Neural cell (in vitro differentiated cells): ENCODE data around the gene MAGI2. TPM values are rescaled to one million over a fixed set of nuclear protein-coding genes. Genes with fewer than 3 reads are reported as not detected.

Experiments
- H2AFZ ChIP-seq: fragments of 200-600, 300-800 bp; sonication (generic), shearing (Covaris generic); 2 replicates; pipeline ENCODE4 v1.6.0; 2014; ENCODE audit warnings: low read depth, mild to moderate bottlenecking, antibody characterized with exemption, low read length, moderate library complexity
- H3F3A ChIP-seq: fragments of 200-600 bp; shearing (Covaris generic); 2 replicates; pipeline ENCODE4 v1.6.1; 2016; ENCODE audit warnings: mild to moderate bottlenecking, moderate library complexity, mixed read lengths, antibody characterized with exemption, low read length; ENCODE audit not compliant: insufficient read depth, poor library complexity, severe bottlenecking
- H3K27ac ChIP-seq: fragments of 200-600, 300-800 bp; sonication (generic), shearing (Covaris generic); 2 replicates; pipeline ENCODE4 v1.5.1; 2014; ENCODE audit warnings: mild to moderate bottlenecking, low read length, moderate library complexity
- H3K27me3 ChIP-seq: fragments of 300-800, 200-600 bp; sonication (generic), shearing (Covaris generic); 2 replicates; pipeline ENCODE4 v1.6.0; 2014; ENCODE audit warnings: mild to moderate bottlenecking, low read depth, low read length, moderate library complexity; ENCODE audit not compliant: insufficient read depth
- H3K36me3 ChIP-seq: fragments of 300-800, 200-600 bp; sonication (generic), shearing (Covaris generic); 2 replicates; pipeline ENCODE4 v1.5.1; 2014; ENCODE audit warnings: mild to moderate bottlenecking, antibody characterized with exemption, low read length, moderate library complexity; ENCODE audit not compliant: insufficient read depth
- H3K4me2 ChIP-seq: fragments of 300-800, 200-600 bp; sonication (generic), shearing (Covaris generic); 2 replicates; pipeline ENCODE4 v1.6.0; 2014; ENCODE audit warnings: mild to moderate bottlenecking, low read length
- H3K4me3 ChIP-seq: fragments of 300-800, 200-600 bp; sonication (generic), shearing (Covaris generic); 2 replicates; pipeline ENCODE4 v1.5.1; 2014; ENCODE audit warnings: mild to moderate bottlenecking, low read length, moderate library complexity
- H3K79me2 ChIP-seq: fragments of 200-600 bp; shearing (Covaris generic); replicated peaks from 2 replicates; pipeline ENCODE4 v1.6.0; 2014; ENCODE audit warnings: mild to moderate bottlenecking, low read length, moderate library complexity; ENCODE audit not compliant: insufficient read depth
- H3K9ac ChIP-seq: fragments of 300-800, 200-600 bp; sonication (generic), shearing (Covaris generic); 2 replicates; pipeline ENCODE4 v1.6.1; 2016; ENCODE audit warnings: mild to moderate bottlenecking, low read length, mixed read lengths
- H3K9me2 ChIP-seq: fragments of 200-600 bp; shearing (Covaris generic); 2 replicates; pipeline ENCODE4 v1.6.1; 2016; ENCODE audit warnings: mild to moderate bottlenecking, low read length, mixed read lengths; ENCODE audit not compliant: insufficient read depth
- H3K9me3 ChIP-seq: fragments of 200-600, 300-800 bp; sonication (generic), shearing (Covaris generic); 2 replicates; pipeline ENCODE4 v1.6.1; 2016; ENCODE audit warnings: mild to moderate bottlenecking, mixed run types, low read length, moderate library complexity, mixed read lengths
- H4K20me1 ChIP-seq: fragments of 200-600 bp; shearing (Covaris generic); 2 replicates; pipeline ENCODE4 v1.6.1; 2016; ENCODE audit warnings: mild to moderate bottlenecking, mixed run types; ENCODE audit not compliant: insufficient read depth
- CTCF ChIP-seq: fragments of 450-650 bp; IDR thresholded peaks from 2 replicates; pipeline ENCODE4 v1.5.1; 2014; ENCODE audit warnings: antibody characterized with exemption, mild to moderate bottlenecking, moderate library complexity; ENCODE audit not compliant: poor library complexity, severe bottlenecking
- EP300 ChIP-seq: fragments of 450-650 bp; conservative IDR thresholded peaks from 2 replicates; pipeline ENCODE4 v1.6.1; 2014; ENCODE audit warnings: antibody characterized with exemption, mild to moderate bottlenecking, moderate library complexity; ENCODE audit not compliant: poor library complexity, severe bottlenecking
- EZH2 ChIP-seq: fragments of 200-600, 300-800 bp; shearing (Covaris generic), sonication (generic); IDR thresholded peaks from 2 replicates; pipeline ENCODE4 v1.6.1; 2014; ENCODE audit warnings: antibody characterized with exemption, low read length, borderline replicate concordance, mild to moderate bottlenecking; ENCODE audit not compliant: insufficient read depth, poor library complexity, severe bottlenecking
- MXI1 ChIP-seq: fragments of 450-650 bp; conservative IDR thresholded peaks from 2 replicates; pipeline ENCODE4 v1.6.1; 2014; ENCODE audit warnings: antibody characterized with exemption, mild to moderate bottlenecking; ENCODE audit not compliant: poor library complexity, severe bottlenecking
- POLR2AphosphoS5 ChIP-seq: IDR thresholded peaks from 2 replicates; pipeline ENCODE4 v1.6.1; 2012
- RAD21 ChIP-seq: fragments of 450-650 bp; conservative IDR thresholded peaks from 2 replicates; pipeline ENCODE4 v1.6.1; 2014; ENCODE audit warnings: antibody characterized with exemption, mild to moderate bottlenecking, moderate library complexity
- REST ChIP-seq: IDR thresholded peaks from 2 replicates; pipeline ENCODE4 v1.6.1; 2012; ENCODE audit warnings: borderline replicate concordance
- SMC3 ChIP-seq: fragments of 450-650 bp; conservative IDR thresholded peaks from 2 replicates; pipeline ENCODE4 v1.6.1; 2014; ENCODE audit warnings: antibody characterized with exemption, mild to moderate bottlenecking, moderate library complexity; ENCODE audit not compliant: poor library complexity
- TAF1 ChIP-seq: IDR thresholded peaks from 2 replicates; pipeline ENCODE4 v1.6.1; 2012; ENCODE audit warnings: low read depth
- polyA plus RNA-seq: library from polyadenylated mRNA; depleted of rRNA; stranded (reverse); fragments of >200 nt; gene quantifications from 2 replicates; pipeline ENCODE4 v1.2.3, GENCODE V29; 2014

MAGI2 gene
- polyA plus RNA-seq, 1 donor from 2014 or later = 19.3 TPM

GRCh38 chr7:78794101-78794500 is 659.4 kb downstream of the MAGI2 start:
- H3F3A ChIP-seq = no peaks in the 10 kb centered on the region
- no peak overlapping the region for H2AFZ ChIP-seq
- no peak overlapping the region for H3K27ac ChIP-seq
- peak overlapping the region; percentile 24 for H3K4me3 ChIP-seq
- H3K9ac ChIP-seq = no peak overlapping the region
- no peaks in the 10 kb centered on the region for H3K36me3 ChIP-seq
- H4K20me1 ChIP-seq = no peaks in the 10 kb centered on the region
- H3K9me3 ChIP-seq = peaks cover 6% of the 10 kb centered on the region
- H3K27me3 ChIP-seq = no peaks in the 10 kb centered on the region
- TF ChIP-seq MXI1 = no peak
- TF ChIP-seq TAF1 = no peak
- no peak for TF ChIP-seq EP300
- no peak for TF ChIP-seq EZH2
- no peak for TF ChIP-seq POLR2AphosphoS5
- TF ChIP-seq SMC3 = no peak
- TF ChIP-seq RAD21 = no peak
- no peak for TF ChIP-seq CTCF
- no peak for TF ChIP-seq REST
- no peak overlapping the region for H3K4me2 ChIP-seq
- H3K9me2 ChIP-seq = no peaks in the 10 kb centered on the region
- no peaks in the 10 kb centered on the region for H3K79me2 ChIP-seq

GRCh38 chr7:78792624-78793023 is 660.8 kb downstream of the MAGI2 start:
- Histone ChIP-seq H3K9ac (no peak overlapping the region), H3K79me2 (no peaks in the 10 kb centered on the region), H3K4me2 (no peak overlapping the region), H3K27me3 (no peaks in the 10 kb centered on the region), H3K36me3 (no peaks in the 10 kb centered on the region), H3K27ac (no peak overlapping the region), H2AFZ (no peak overlapping the region), H3K4me3 (no peak overlapping the region), H3F3A (no peaks in the 10 kb centered on the region), H4K20me1 (no peaks in the 10 kb centered on the region), H3K9me3 (peaks cover 6% of the 10 kb centered on the region), H3K9me2 (no peaks in the 10 kb centered on the region)
- no peak for TF ChIP-seq RAD21
- TF ChIP-seq REST = no peak
- TF ChIP-seq POLR2AphosphoS5 = no peak
- TF ChIP-seq CTCF = no peak
- no peak for TF ChIP-seq EZH2
- TF ChIP-seq TAF1 = no peak
- TF ChIP-seq MXI1 = no peak
- TF ChIP-seq SMC3 = no peak
- no peak for TF ChIP-seq EP300
